HepG2 (cell line): Measurements from ENCODE around the gene ADIPOR2. TPM values are rescaled to one million over a fixed set of nuclear protein-coding genes. Genes with fewer than 3 reads are reported as not detected.

Experiments
- CHD4 ChIP-seq: fragments of 200-600 bp; sonication (generic); IDR thresholded peaks from 2 replicates; pipeline ENCODE4 v1.7.0; 2017; ENCODE audit warnings: mild to moderate bottlenecking, low read length, borderline replicate concordance
- DMTF1 ChIP-seq: sonication (generic); formaldehyde crosslinking; IDR thresholded peaks from 2 replicates; pipeline ENCODE4 v1.4.0; 2020; ENCODE audit warnings: mild to moderate bottlenecking, missing genetic modification reagents
- EZH2 ChIP-seq: conservative IDR thresholded peaks from 2 replicates; pipeline ENCODE4 v1.6.1; 2012; ENCODE audit warnings: mild to moderate bottlenecking, low read depth, low read length, moderate library complexity
- GATAD2A ChIP-seq: IDR thresholded peaks from 2 replicates; pipeline ENCODE4 v1.6.1; 2016
- NFKBIZ ChIP-seq: IDR thresholded peaks from 2 replicates; pipeline ENCODE4 v1.6.1; 2018; ENCODE audit warnings: missing genetic modification reagents, missing compliant biosample characterization
- NKX3-1 ChIP-seq: sonication (generic); formaldehyde crosslinking; IDR thresholded peaks from 2 replicates; pipeline ENCODE4 v1.5.0; 2020; ENCODE audit warnings: missing genetic modification reagents
- NONO ChIP-seq, 2 experiments: fragments of 450-650 bp in 1 of 2; sonication (generic) in 1 of 2; formaldehyde crosslinking in 1 of 2; IDR thresholded peaks in 1 of 2; conservative IDR thresholded peaks in 1 of 2; 2 replicates each; pipeline versions ENCODE4 v1.6.1 to v1.8.0; 2017 to 2022; ENCODE audit warnings: mild to moderate bottlenecking in 1 of 2, missing genetic modification reagents in 1 of 2, moderate library complexity in 1 of 2
- PRMT3 ChIP-seq: sonication (generic); formaldehyde crosslinking; IDR thresholded peaks from 2 replicates; pipeline ENCODE4 v1.8.1; 2022; ENCODE audit warnings: low read depth, mild to moderate bottlenecking, moderate library complexity, missing genetic modification reagents, borderline replicate concordance
- SIX1 ChIP-seq: sonication (generic); formaldehyde crosslinking; IDR thresholded peaks from 2 replicates; pipeline ENCODE4 v1.4.0; 2020; ENCODE audit warnings: missing genetic modification reagents, borderline replicate concordance
- SIX4 ChIP-seq: sonication (generic); formaldehyde crosslinking; IDR thresholded peaks from 2 replicates; pipeline ENCODE4 v1.4.0; 2020; ENCODE audit warnings: missing genetic modification reagents
- SOX5 ChIP-seq: IDR thresholded peaks from 2 replicates; pipeline ENCODE4 v1.6.1; 2016; ENCODE audit warnings: borderline replicate concordance
- SRY ChIP-seq: sonication (generic); formaldehyde crosslinking; IDR thresholded peaks from 2 replicates; pipeline ENCODE4 v1.8.0; 2022; ENCODE audit warnings: mild to moderate bottlenecking, missing genetic modification reagents
- ZMYM3 ChIP-seq: sonication (generic); formaldehyde crosslinking; IDR thresholded peaks from 2 replicates; pipeline ENCODE4 v1.5.1; 2020; ENCODE audit warnings: mild to moderate bottlenecking, missing genetic modification reagents
- ZNF275 ChIP-seq: sonication (generic); formaldehyde crosslinking; IDR thresholded peaks from 2 replicates; pipeline ENCODE4 v1.8.0; 2022; ENCODE audit warnings: missing genetic modification reagents, mild to moderate bottlenecking, inconsistent platforms, borderline replicate concordance
- ZNF280D ChIP-seq: sonication (generic); formaldehyde crosslinking; IDR thresholded peaks from 2 replicates; pipeline ENCODE4 v1.5.1; 2020; ENCODE audit warnings: mild to moderate bottlenecking, missing genetic modification reagents
- ZNF329 ChIP-seq: sonication (generic); formaldehyde crosslinking; IDR thresholded peaks from 2 replicates; pipeline ENCODE4 v1.9.0; 2021; ENCODE audit warnings: low read depth, mild to moderate bottlenecking, missing genetic modification reagents
- ZNF33B ChIP-seq: sonication (generic); formaldehyde crosslinking; IDR thresholded peaks from 2 replicates; pipeline ENCODE4 v1.5.1; 2020; ENCODE audit warnings: mild to moderate bottlenecking, missing genetic modification reagents
- ZNF468 ChIP-seq: sonication (generic); formaldehyde crosslinking; IDR thresholded peaks from 2 replicates; pipeline ENCODE4 v1.8.0; 2022; ENCODE audit warnings: mild to moderate bottlenecking, moderate library complexity, missing genetic modification reagents
- ZNF546 ChIP-seq: sonication (generic); formaldehyde crosslinking; conservative IDR thresholded peaks from 2 replicates; pipeline ENCODE4 v1.8.1; 2023; ENCODE audit warnings: mild to moderate bottlenecking, missing genetic modification reagents
- ZNF562 ChIP-seq: sonication (generic); formaldehyde crosslinking; IDR thresholded peaks from 2 replicates; pipeline ENCODE4 v1.8.0; 2022; ENCODE audit warnings: missing genetic modification reagents, borderline replicate concordance
- polyA plus RNA-seq, 8 experiments: library from polyadenylated mRNA; depleted of rRNA in 3 of 8; stranded (reverse) in 7 of 8; unstranded in 1 of 8; fragments of >200 nt; fragmentation: Illumina TruSeq in 4 of 8; extraction: Trizol in 4 of 8; gene quantifications; 2 replicates each; pipeline versions ENCODE4 v1.2.1 to v1.2.3, GENCODE V29; 2011 to 2016; ENCODE audit warnings: low read depth in 4 of 8, missing spikeins in 1 of 8, mixed read lengths in 1 of 8; ENCODE audit not compliant: insufficient read depth in 1 of 8
- total RNA-seq, 5 experiments: library from RNA; depleted of rRNA; stranded (reverse); fragments of >200 nt; fragmentation: Illumina TruSeq; extraction: Trizol; gene quantifications; 2 replicates each; pipeline ENCODE4 v1.2.3, GENCODE V29; 2016; ENCODE audit warnings: low read depth in 1 of 5
- TF ChIP-seq, protein P1 (sequence below): sonication (generic); formaldehyde crosslinking; IDR thresholded peaks from 2 replicates; pipeline ENCODE4 v1.4.0; 2020; ENCODE audit warnings: low read depth, missing genetic modification reagents

The ADIPOR2 gene
- total and polyA plus RNA-seq, 2 of the 13 experiments (the other 11 are each of a cell fraction or from before 2014, with no cell fraction given), result 35.2 to 52.2 TPM

GRCh38 chr12:1766110-1766509 lies 75.2 kb downstream of the ADIPOR2 start (continued):
- TF ChIP-seq ZNF562 (CRISPR knock-in tag), result no peak
- TF ChIP-seq ZNF329 (CRISPR knock-in tag), result no peak
- peak; percentile 93 for TF ChIP-seq SIX4 (CRISPR knock-in tag)
- TF ChIP-seq ZNF33B (CRISPR knock-in tag), result no peak
- TF ChIP-seq ZNF468 (CRISPR knock-in tag), result no peak
- TF ChIP-seq ZNF546 (CRISPR knock-in tag), result no peak
- TF ChIP-seq ZNF280D, result no peak
- peak; percentile 35 for TF ChIP-seq GATAD2A
- TF ChIP-seq ZMYM3, result no peak
- TF ChIP-seq DMTF1 (CRISPR knock-in tag), result no peak
- no peak for TF ChIP-seq NFKBIZ
- no peak for TF ChIP-seq SRY (CRISPR knock-in tag)
- no peak for TF ChIP-seq ZNF275 (CRISPR knock-in tag)
- no peak for TF ChIP-seq NKX3-1
- TF ChIP-seq, protein P1, sequence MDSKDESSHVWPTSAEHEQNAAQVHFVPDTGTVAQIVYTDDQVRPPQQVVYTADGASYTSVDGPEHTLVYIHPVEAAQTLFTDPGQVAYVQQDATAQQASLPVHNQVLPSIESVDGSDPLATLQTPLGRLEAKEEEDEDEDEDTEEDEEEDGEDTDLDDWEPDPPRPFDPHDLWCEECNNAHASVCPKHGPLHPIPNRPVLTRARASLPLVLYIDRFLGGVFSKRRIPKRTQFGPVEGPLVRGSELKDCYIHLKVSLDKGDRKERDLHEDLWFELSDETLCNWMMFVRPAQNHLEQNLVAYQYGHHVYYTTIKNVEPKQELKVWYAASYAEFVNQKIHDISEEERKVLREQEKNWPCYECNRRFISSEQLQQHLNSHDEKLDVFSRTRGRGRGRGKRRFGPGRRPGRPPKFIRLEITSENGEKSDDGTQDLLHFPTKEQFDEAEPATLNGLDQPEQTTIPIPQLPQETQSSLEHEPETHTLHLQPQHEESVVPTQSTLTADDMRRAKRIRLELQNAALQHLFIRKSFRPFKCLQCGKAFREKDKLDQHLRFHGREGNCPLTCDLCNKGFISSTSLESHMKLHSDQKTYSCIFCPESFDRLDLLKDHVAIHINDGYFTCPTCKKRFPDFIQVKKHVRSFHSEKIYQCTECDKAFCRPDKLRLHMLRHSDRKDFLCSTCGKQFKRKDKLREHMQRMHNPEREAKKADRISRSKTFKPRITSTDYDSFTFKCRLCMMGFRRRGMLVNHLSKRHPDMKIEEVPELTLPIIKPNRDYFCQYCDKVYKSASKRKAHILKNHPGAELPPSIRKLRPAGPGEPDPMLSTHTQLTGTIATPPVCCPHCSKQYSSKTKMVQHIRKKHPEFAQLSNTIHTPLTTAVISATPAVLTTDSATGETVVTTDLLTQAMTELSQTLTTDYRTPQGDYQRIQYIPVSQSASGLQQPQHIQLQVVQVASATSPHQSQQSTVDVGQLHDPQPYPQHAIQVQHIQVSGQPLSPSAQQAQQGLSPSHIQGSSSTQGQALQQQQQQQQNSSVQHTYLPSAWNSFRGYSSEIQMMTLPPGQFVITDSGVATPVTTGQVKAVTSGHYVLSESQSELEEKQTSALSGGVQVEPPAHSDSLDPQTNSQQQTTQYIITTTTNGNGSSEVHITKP, result no peak
- no peak for TF ChIP-seq EZH2
- no peak for TF ChIP-seq CHD4
- TF ChIP-seq NONO (IDR thresholded peaks at IDR 0.05), result no peak
- TF ChIP-seq NONO (CRISPR knock-in tag; conservative IDR thresholded peaks at IDR 0.05), result no peak
- no peak for TF ChIP-seq PRMT3
- TF ChIP-seq SIX1, result peak; percentile 86; the same call in 1 of the 2 replicates
- TF ChIP-seq SOX5, result peak; percentile 57; the same call in 1 of the 2 replicates
